Activated T-helper 17 cell treated with anti-CD3 and anti-CD28 coated beads, Interleukin-2, amount 50 U/mL, for 72 hours (primary cell): ENCODE data around the gene DNAJC16. TPM values are rescaled to one million over a fixed set of nuclear protein-coding genes. Genes with fewer than 3 reads are reported as not detected.

ENCODE experiments used
- ATAC-seq: fragments of 150-1000 bp; cut with Tn5 transposase; replicated peaks from 2 replicates; pipeline ENCODE4 v1.10.0; 2021; ENCODE audit warnings: mild to moderate bottlenecking, moderate library complexity
- H3K27ac Mint-ChIP-seq: one replicate; pipeline ENCODE4 v1.8.0; 2022; ENCODE audit warnings: mixed read lengths
- H3K27me3 Mint-ChIP-seq: one replicate; pipeline ENCODE4 v1.8.0; 2022; ENCODE audit warnings: mixed read lengths
- H3K36me3 Mint-ChIP-seq: one replicate; pipeline ENCODE4 v1.8.0; 2022; ENCODE audit warnings: low read depth, mild to moderate bottlenecking, mixed read lengths
- H3K4me1 Mint-ChIP-seq: one replicate; pipeline ENCODE4 v1.8.0; 2022; ENCODE audit warnings: mixed read lengths
- H3K4me3 Mint-ChIP-seq: one replicate; pipeline ENCODE4 v1.8.0; 2022; ENCODE audit warnings: mild to moderate bottlenecking, mixed read lengths
- H3K9me3 Mint-ChIP-seq: one replicate; pipeline ENCODE4 v1.8.0; 2022; ENCODE audit warnings: mixed read lengths
- total RNA-seq, 2 donors: library from RNA; stranded (reverse); gene quantifications; one replicate each; pipeline ENCODE4 v1.2.3, GENCODE V29; 2022

The DNAJC16 gene
- total RNA-seq, 2 donors from 2014 or later, result 8.6 to 10.0 TPM

GRCh38 chr1:15624133-15624714, 97.6 kb downstream of the DNAJC16 start:
- H3K27me3 Mint-ChIP-seq, result no peaks in the 10 kb centered on the region
- no peaks in the 10 kb centered on the region for H3K9me3 Mint-ChIP-seq
- H3K4me1 Mint-ChIP-seq, result peaks cover 40% of the 10 kb centered on the region
- peaks cover 66% of the 10 kb centered on the region for H3K36me3 Mint-ChIP-seq
- ATAC-seq, result peak; percentile 9
- no peak overlapping the region for H3K27ac Mint-ChIP-seq
- H3K4me3 Mint-ChIP-seq, result peak overlapping the region; percentile 4

GRCh38 chr1:15625056-15625917, 98.6 kb downstream of the DNAJC16 start:
- H3K27me3 Mint-ChIP-seq, result no peaks in the 10 kb centered on the region
- H3K36me3 Mint-ChIP-seq, result peaks cover 72% of the 10 kb centered on the region
- no peak for ATAC-seq
- peaks cover 36% of the 10 kb centered on the region for H3K4me1 Mint-ChIP-seq
- no peak overlapping the region for H3K4me3 Mint-ChIP-seq
- H3K9me3 Mint-ChIP-seq, result no peaks in the 10 kb centered on the region
- no peak overlapping the region for H3K27ac Mint-ChIP-seq

Other genes starting within 250 kb of the DNAJC16 start
- 10 to 100 TPM; 44.6 to 90.4 TPM for gene EFHD2, start 117.0 kb upstream of the DNAJC16 start, total RNA-seq
- gene CTRC, start 88.4 kb upstream of the DNAJC16 start, total RNA-seq, result not detected
- not detected for gene CELA2A, start 70.1 kb upstream of the DNAJC16 start, total RNA-seq
- gene CELA2B, start 50.7 kb upstream of the DNAJC16 start, total RNA-seq, result not detected
- 10 to 100 TPM; 17.1 to 17.9 TPM for gene CASP9, start 2.6 kb upstream of the DNAJC16 start, total RNA-seq
- gene AGMAT, start 58.2 kb downstream of the DNAJC16 start, total RNA-seq, result 10 to 100 TPM in 1 of 2 donors, 1 to 10 TPM in 1; 9.7 to 16.6 TPM
- 10 to 100 TPM; 28.3 to 39.3 TPM for gene DDI2, start 90.6 kb downstream of the DNAJC16 start, total RNA-seq
- 10 to 100 TPM; 32.2 to 50.5 TPM for gene PLEKHM2, start 157.5 kb downstream of the DNAJC16 start, total RNA-seq
- gene SLC25A34, start 209.4 kb downstream of the DNAJC16 start, total RNA-seq, result 1 to 10 TPM in 1 of 2 donors, under 1 TPM in 1; 0.90 to 1.6 TPM
- not detected for gene TMEM82, start 215.7 kb downstream of the DNAJC16 start, total RNA-seq
- not detected for gene FBLIM1, start 231.9 kb downstream of the DNAJC16 start, total RNA-seq